RWPE2 (cell line): ENCODE results near the gene UTP18.

Source experiments
- ATAC-seq: fragments of 200-7000 bp; cut with Tn5 transposase; 3 replicates; pipeline ENCODE4 v1.9.1; 2021; ENCODE audit warnings: low read depth
- DNase-seq: peaks from one replicate; pipeline ENCODE4 v3.0.0-alpha.2; 2020; ENCODE audit warnings: low spot score
- H3K27ac ChIP-seq: fragments of 450-650 bp; 2 replicates; pipeline ENCODE4 v1.5.1; 2017; ENCODE audit warnings: mild to moderate bottlenecking; ENCODE audit not compliant: poor library complexity, severe bottlenecking
- H3K27me3 ChIP-seq: fragments of 250-450 bp; sonication (Bioruptor Pico); 2 replicates; pipeline ENCODE4 v1.5.1; 2021; ENCODE audit warnings: mild to moderate bottlenecking, moderate library complexity; ENCODE audit not compliant: insufficient read depth, poor library complexity, severe bottlenecking
- H3K36me3 ChIP-seq: fragments of 250-450 bp; sonication (Bioruptor Pico); 2 replicates; pipeline ENCODE4 v1.5.1; 2020; ENCODE audit warnings: low read depth, mild to moderate bottlenecking, moderate library complexity
- H3K4me1 ChIP-seq: fragments of 250-450 bp; sonication (Bioruptor Pico); 2 replicates; pipeline ENCODE4 v1.5.1; 2021; ENCODE audit warnings: mild to moderate bottlenecking, moderate library complexity; ENCODE audit not compliant: insufficient read depth, poor library complexity, severe bottlenecking
- H3K4me3 ChIP-seq: fragments of 250-450 bp; sonication (Bioruptor Pico); 2 replicates; pipeline ENCODE4 v1.5.1; 2021; ENCODE audit warnings: mild to moderate bottlenecking, moderate library complexity; ENCODE audit not compliant: severe bottlenecking
- H3K9me3 ChIP-seq: fragments of 250-450 bp; sonication (Bioruptor Pico); 2 replicates; pipeline ENCODE4 v1.5.1; 2021; ENCODE audit warnings: mild to moderate bottlenecking, moderate library complexity; ENCODE audit not compliant: severe bottlenecking
- TF ChIP-seq, protein P1 (sequence below): fragments of 450-650 bp; IDR thresholded peaks from one replicate; pipeline ENCODE4 v1.5.1; 2017; ENCODE audit warnings: mild to moderate bottlenecking, moderate library complexity; ENCODE audit not compliant: poor library complexity, severe bottlenecking

UTP18 gene

DNA sequence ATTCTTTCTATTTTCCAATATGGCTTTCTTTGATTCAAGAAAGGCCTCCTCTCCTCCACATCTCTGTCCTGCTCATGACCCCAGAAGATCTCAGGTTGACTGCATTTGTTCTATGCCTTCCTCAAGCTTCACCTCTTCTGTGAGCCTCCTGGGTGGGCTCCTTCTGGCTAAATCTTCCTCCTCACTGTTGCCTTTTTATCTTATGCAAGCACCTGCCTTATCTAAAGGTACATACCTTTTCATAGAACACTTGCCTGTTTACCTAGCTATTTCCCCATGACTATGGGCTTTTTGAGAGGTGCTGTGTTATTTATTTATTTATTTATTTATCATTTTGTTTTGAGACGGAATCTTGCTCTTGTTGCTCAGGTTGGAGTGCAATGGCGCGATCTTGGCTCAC, 81.1 kb downstream of the UTP18 start:
- no peaks in the 10 kb centered on the region for H3K9me3 ChIP-seq
- DNase-seq (no peak), ATAC-seq (no peak)
- H3K4me3 ChIP-seq = no peak overlapping the region
- H3K27ac ChIP-seq = no peak overlapping the region
- H3K4me1 ChIP-seq = no peaks in the 10 kb centered on the region
- TF ChIP-seq, protein P1, sequence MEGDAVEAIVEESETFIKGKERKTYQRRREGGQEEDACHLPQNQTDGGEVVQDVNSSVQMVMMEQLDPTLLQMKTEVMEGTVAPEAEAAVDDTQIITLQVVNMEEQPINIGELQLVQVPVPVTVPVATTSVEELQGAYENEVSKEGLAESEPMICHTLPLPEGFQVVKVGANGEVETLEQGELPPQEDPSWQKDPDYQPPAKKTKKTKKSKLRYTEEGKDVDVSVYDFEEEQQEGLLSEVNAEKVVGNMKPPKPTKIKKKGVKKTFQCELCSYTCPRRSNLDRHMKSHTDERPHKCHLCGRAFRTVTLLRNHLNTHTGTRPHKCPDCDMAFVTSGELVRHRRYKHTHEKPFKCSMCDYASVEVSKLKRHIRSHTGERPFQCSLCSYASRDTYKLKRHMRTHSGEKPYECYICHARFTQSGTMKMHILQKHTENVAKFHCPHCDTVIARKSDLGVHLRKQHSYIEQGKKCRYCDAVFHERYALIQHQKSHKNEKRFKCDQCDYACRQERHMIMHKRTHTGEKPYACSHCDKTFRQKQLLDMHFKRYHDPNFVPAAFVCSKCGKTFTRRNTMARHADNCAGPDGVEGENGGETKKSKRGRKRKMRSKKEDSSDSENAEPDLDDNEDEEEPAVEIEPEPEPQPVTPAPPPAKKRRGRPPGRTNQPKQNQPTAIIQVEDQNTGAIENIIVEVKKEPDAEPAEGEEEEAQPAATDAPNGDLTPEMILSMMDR = no peak
- H3K27me3 ChIP-seq = no peaks in the 10 kb centered on the region
- no peaks in the 10 kb centered on the region for H3K36me3 ChIP-seq

DNA sequence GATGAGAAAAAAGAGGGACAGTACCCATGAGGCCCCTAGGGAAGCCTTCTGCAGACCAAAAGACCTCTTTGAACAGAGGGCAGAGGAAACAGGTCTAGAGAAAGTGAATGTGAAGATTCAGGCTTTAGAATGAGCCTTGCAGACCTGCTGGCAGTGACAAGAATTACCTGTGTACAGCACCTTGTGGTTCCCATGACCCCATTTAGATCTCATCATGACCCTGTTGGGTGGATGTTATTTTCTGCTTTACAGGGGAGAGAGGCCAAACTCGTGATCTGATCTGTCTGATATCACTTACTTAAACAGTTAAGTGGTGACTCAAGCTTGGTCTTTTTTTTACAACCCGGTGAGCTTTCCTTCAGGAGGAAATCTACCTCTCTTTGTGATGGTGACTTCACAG, 81.9 kb downstream of the UTP18 start:
- no peaks in the 10 kb centered on the region for H3K4me1 ChIP-seq
- H3K4me3 ChIP-seq = no peak overlapping the region
- H3K27ac ChIP-seq = no peak overlapping the region
- DNase-seq (no peak), ATAC-seq (no peak)
- no peaks in the 10 kb centered on the region for H3K27me3 ChIP-seq
- H3K9me3 ChIP-seq = no peaks in the 10 kb centered on the region
- TF ChIP-seq, protein P1 = no peak
- no peaks in the 10 kb centered on the region for H3K36me3 ChIP-seq

DNA sequence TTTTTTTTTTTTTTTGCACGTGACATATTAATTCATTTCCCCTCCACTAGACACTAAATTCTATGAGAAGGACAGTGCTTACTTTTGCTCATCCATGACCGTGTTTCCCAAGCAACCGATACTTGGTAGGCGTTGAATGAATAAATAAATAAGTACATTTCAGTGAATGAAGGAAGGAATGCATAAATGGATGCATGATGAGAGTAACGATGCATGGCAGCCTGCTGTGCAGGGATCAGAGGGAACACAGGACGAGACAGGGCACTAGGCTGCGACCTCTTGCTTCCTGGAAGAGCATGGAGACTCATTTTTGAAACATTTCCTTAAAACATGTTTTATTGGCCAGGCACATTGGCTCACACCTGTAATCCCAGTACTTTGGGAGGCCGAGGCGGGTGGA, 84.2 kb downstream of the UTP18 start:
- H3K27ac ChIP-seq = no peak overlapping the region
- H3K27me3 ChIP-seq = peaks cover 11% of the 10 kb centered on the region
- no peak overlapping the region for H3K4me3 ChIP-seq
- H3K4me1 ChIP-seq = no peaks in the 10 kb centered on the region
- TF ChIP-seq, protein P1 = no peak
- H3K9me3 ChIP-seq = no peaks in the 10 kb centered on the region
- no peaks in the 10 kb centered on the region for H3K36me3 ChIP-seq
- DNase-seq (no peak), ATAC-seq (no peak)

DNA sequence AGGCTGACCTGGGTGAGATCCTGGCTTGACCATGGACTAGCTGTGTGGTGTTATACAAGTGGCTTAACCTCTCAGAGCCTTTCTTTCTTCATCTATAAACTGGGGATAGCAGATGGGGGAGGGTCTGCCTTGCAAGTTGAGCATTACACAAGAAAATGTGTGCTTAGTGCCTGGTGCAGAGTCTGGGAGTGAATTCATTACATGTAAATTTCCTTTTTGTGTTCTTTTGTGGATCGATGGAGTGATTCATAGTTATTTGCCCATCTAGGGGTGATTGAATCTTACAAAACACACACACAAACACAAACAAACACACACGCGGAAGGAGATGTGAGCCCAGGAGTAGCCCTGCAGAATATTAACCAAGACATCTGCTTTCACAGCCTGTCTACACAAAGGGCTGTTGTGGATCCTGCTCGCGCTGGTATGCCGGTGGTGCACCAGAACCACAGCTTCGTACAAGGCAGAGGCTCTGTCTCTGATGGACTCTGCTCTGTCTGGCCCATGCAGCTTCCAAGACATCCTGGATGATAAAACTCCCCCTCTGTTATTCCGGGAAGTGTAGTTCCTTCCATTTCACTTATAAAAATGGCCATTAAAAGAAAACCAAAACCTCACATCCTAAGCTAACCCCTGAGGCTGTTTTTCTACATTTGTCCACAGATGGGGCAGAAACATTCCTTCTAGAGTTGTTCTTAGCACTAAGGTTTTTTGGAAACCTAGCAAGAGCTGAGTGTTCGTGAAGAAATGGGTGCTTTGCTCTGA, 86.1 kb downstream of the UTP18 start:
- Histone ChIP-seq H3K27me3 (peaks cover 22% of the 10 kb centered on the region), H3K36me3 (no peaks in the 10 kb centered on the region), H3K4me3 (no peak overlapping the region), H3K27ac (no peak overlapping the region), H3K9me3 (no peaks in the 10 kb centered on the region), H3K4me1 (no peaks in the 10 kb centered on the region)
- DNase-seq (no peak), ATAC-seq (no peak)
- TF ChIP-seq, protein P1 = no peak
